GM19463 (cell line): Measurements from ENCODE around the gene C7orf57.
A peak's percentile ranks its signal among the peaks of the same experiment; 100 is the strongest.
"Not testable (repeated sequence)": the region's sequence is repeated elsewhere in the genome, so short reads cannot be mapped to it uniquely, and the experiment has no call there.

ENCODE experiments used
- ATAC-seq: cut with Tn5 transposase; IDR thresholded peaks from one replicate; pipeline ENCODE4 v1.9.1; 2021; ENCODE audit warnings: mild to moderate bottlenecking, moderate library complexity; ENCODE audit not compliant: unreplicated experiment

The C7orf57 gene

GRCh38 chr7:48035301-48035966 lies at the start of gene C7orf57:
C7orf57 (plus strand) TSS chr7:48035543; CDS start chr7:48036309, 766 bp downstream.
- peak; percentile 100 for ATAC-seq

- ATAC-seq, result no peak
These were observed 46.6 kb upstream of the C7orf57 start for GRCh38 chr7:47988496-47989386.

- ATAC-seq, result not testable (repeated sequence)
These were observed 45.5 kb upstream of the C7orf57 start for GRCh38 chr7:47989607-47990400.

GRCh38 chr7:47990592-47990991 lies 44.8 kb upstream of the C7orf57 start:
- no peak for ATAC-seq

- ATAC-seq, result no peak
These were observed 44.1 kb upstream of the C7orf57 start for GRCh38 chr7:47991270-47991669.

- ATAC-seq, result peak; percentile 97
These were observed 43.5 kb upstream of the C7orf57 start for GRCh38 chr7:47991741-47992311.

GRCh38 chr7:47992446-47992845 lies 42.9 kb upstream of the C7orf57 start:
- ATAC-seq, result no peak

GRCh38 chr7:47999413-47999812 lies 35.9 kb upstream of the C7orf57 start:
- ATAC-seq, result no peak

GRCh38 chr7:48000164-48000563 lies 35.2 kb upstream of the C7orf57 start:
- not testable (repeated sequence) for ATAC-seq

- ATAC-seq, result peak; percentile 6
These were observed 31.3 kb upstream of the C7orf57 start for GRCh38 chr7:48004032-48004431.

- peak; percentile 65 for ATAC-seq
These were observed 30.7 kb upstream of the C7orf57 start for GRCh38 chr7:48004638-48005037.

GRCh38 chr7:48006866-48007265 lies 28.5 kb upstream of the C7orf57 start:
- no peak for ATAC-seq

GRCh38 chr7:48009257-48009656 lies 26.1 kb upstream of the C7orf57 start:
- ATAC-seq, result no peak

- no peak for ATAC-seq
These were observed 25.4 kb upstream of the C7orf57 start for GRCh38 chr7:48009954-48010353.

GRCh38 chr7:48011323-48011722 lies 24.0 kb upstream of the C7orf57 start:
- no peak for ATAC-seq

GRCh38 chr7:48011951-48012350 lies 23.4 kb upstream of the C7orf57 start:
- ATAC-seq, result no peak

- no peak for ATAC-seq
These were observed 18.7 kb upstream of the C7orf57 start for GRCh38 chr7:48016641-48017040.

- ATAC-seq, result no peak
These were observed 17.7 kb upstream of the C7orf57 start for GRCh38 chr7:48017674-48018073.

GRCh38 chr7:48025624-48026023 lies 9.7 kb upstream of the C7orf57 start:
- no peak for ATAC-seq

GRCh38 chr7:48028938-48029337 lies 6.4 kb upstream of the C7orf57 start, which contains the start of gene SUN3:
SUN3 (minus strand) TSS chr7:48029107; CDS start chr7:48028938, 169 bp downstream.
- no peak for ATAC-seq

GRCh38 chr7:48031111-48031510 lies 4.2 kb upstream of the C7orf57 start:
- ATAC-seq, result no peak
